Nephron (organoid): ENCODE measurements around the gene PSMD6.

Experiments used
- H3K27ac Mint-ChIP-seq, 3 experiments: 2 replicates each; pipeline ENCODE4 v1.8.0; 2020; ENCODE audit warnings: mixed read lengths in 3 of 3, mild to moderate bottlenecking in 2 of 3, moderate library complexity in 1 of 3
- H3K27me3 Mint-ChIP-seq: 2 replicates; pipeline ENCODE4 v1.8.0; 2021; ENCODE audit warnings: low read depth, mild to moderate bottlenecking, moderate library complexity, mixed read lengths
- H3K36me3 Mint-ChIP-seq: 2 replicates; pipeline ENCODE4 v1.8.0; 2020; ENCODE audit warnings: low read depth, mixed read lengths
- H3K4me1 Mint-ChIP-seq: 2 replicates; pipeline ENCODE4 v1.8.0; 2020; ENCODE audit warnings: mixed read lengths
- H3K4me3 Mint-ChIP-seq, 3 experiments: 2 replicates each; pipeline ENCODE4 v1.8.0; 2020; ENCODE audit warnings: mild to moderate bottlenecking in 3 of 3, mixed read lengths in 3 of 3, moderate library complexity in 2 of 3
- H3K9me3 Mint-ChIP-seq: 2 replicates; pipeline ENCODE4 v1.8.0; 2020; ENCODE audit warnings: mixed read lengths
- CTCF ChIP-seq, 3 experiments: fragments of 200-600 bp; sonication (generic); IDR thresholded peaks; one replicate each; pipeline ENCODE4 v1.5.0; 2021; ENCODE audit warnings: antibody characterized with exemption in 3 of 3; ENCODE audit not compliant: unreplicated experiment in 3 of 3

The PSMD6 gene

GRCh38 chr3:64031540-64032508 lies 8.5 kb upstream of the PSMD6 start:
- peaks cover 5% of the 10 kb centered on the region for H3K27me3 Mint-ChIP-seq
- peaks cover 39% of the 10 kb centered on the region for H3K4me1 Mint-ChIP-seq
- peak overlapping the region; percentile 9 to 53 (median 9) for H3K4me3 Mint-ChIP-seq
- TF ChIP-seq CTCF (IDR thresholded peaks at IDR 0.05; ENCODE audit: unreplicated experiment in 3 of 3): no peak
- peak overlapping the region; percentile 43 to 82 (median 68) for H3K27ac Mint-ChIP-seq
- no peaks in the 10 kb centered on the region for H3K36me3 Mint-ChIP-seq
- H3K9me3 Mint-ChIP-seq: peaks cover 12% of the 10 kb centered on the region

GRCh38 chr3:64030741-64031140 lies 7.4 kb upstream of the PSMD6 start:
- Mint-ChIP-seq H3K27me3 (peaks cover 5% of the 10 kb centered on the region), H3K4me3 (peak overlapping the region; percentile 67 to 79 (median 77)), H3K9me3 (peaks cover 12% of the 10 kb centered on the region), H3K36me3 (no peaks in the 10 kb centered on the region), H3K4me1 (peaks cover 39% of the 10 kb centered on the region), H3K27ac (peak overlapping the region; percentile 55 to 87 (median 86))
- peak; percentile 87 to 91 (median 90) for TF ChIP-seq CTCF (IDR thresholded peaks at IDR 0.05; ENCODE audit: unreplicated experiment in 3 of 3)

GRCh38 chr3:64029287-64029686 lies 6.0 kb upstream of the PSMD6 start:
- Mint-ChIP-seq H3K4me1 (peaks cover 35% of the 10 kb centered on the region), H3K9me3 (peaks cover 6% of the 10 kb centered on the region), H3K4me3 (no peak overlapping the region), H3K27ac (peak overlapping the region in 2 of 3 experiments; percentile 2 to 40), H3K36me3 (no peaks in the 10 kb centered on the region), H3K27me3 (peaks cover 5% of the 10 kb centered on the region)
- TF ChIP-seq CTCF (IDR thresholded peaks at IDR 0.05; ENCODE audit: unreplicated experiment in 3 of 3): no peak

GRCh38 chr3:64028754-64029153 lies 5.5 kb upstream of the PSMD6 start:
- Mint-ChIP-seq H3K36me3 (no peaks in the 10 kb centered on the region), H3K27me3 (peaks cover 5% of the 10 kb centered on the region), H3K4me3 (no peak overlapping the region), H3K27ac (peak overlapping the region in 2 of 3 experiments; percentile 2 to 40), H3K9me3 (peaks cover 1% of the 10 kb centered on the region), H3K4me1 (peaks cover 35% of the 10 kb centered on the region)
- no peak for TF ChIP-seq CTCF (IDR thresholded peaks at IDR 0.05; ENCODE audit: unreplicated experiment in 3 of 3)

- Mint-ChIP-seq H3K4me1 (peaks cover 30% of the 10 kb centered on the region), H3K9me3 (no peaks in the 10 kb centered on the region), H3K27ac (no peak overlapping the region), H3K36me3 (no peaks in the 10 kb centered on the region), H3K4me3 (no peak overlapping the region), H3K27me3 (peaks cover 5% of the 10 kb centered on the region)
- no peak for TF ChIP-seq CTCF (IDR thresholded peaks at IDR 0.05; ENCODE audit: unreplicated experiment in 3 of 3)
These were observed 4.4 kb upstream of the PSMD6 start for GRCh38 chr3:64027658-64028057.
